ENCODE results near the gene TPBGL.
A peak's percentile ranks its signal among the peaks of the same experiment; 100 is the strongest.
"Not testable (repeated sequence)": the region's sequence is repeated elsewhere in the genome, so short reads cannot be mapped to it uniquely, and the experiment has no call there.

TPBGL gene

GRCh38 chr11:75272821-75273301, 32.3 kb downstream of the TPBGL start:
- peak; percentile 36 for DNase-seq (ENCODE audit: low spot score)

- peak; percentile 29 for DNase-seq (ENCODE audit: low spot score)
These were observed 33.1 kb downstream of the TPBGL start for GRCh38 chr11:75273411-75274391.

- DNase-seq (ENCODE audit: low spot score): not testable (repeated sequence)
These were observed 34.1 kb downstream of the TPBGL start for GRCh38 chr11:75274716-75275115.

- DNase-seq (ENCODE audit: low spot score): peak; percentile 29
These were observed 35.0 kb downstream of the TPBGL start for GRCh38 chr11:75275581-75275980.

- no peak for DNase-seq (ENCODE audit: low spot score)
These were observed 35.6 kb downstream of the TPBGL start for GRCh38 chr11:75276186-75276585.

- DNase-seq (ENCODE audit: low spot score): peak; percentile 31
These were observed 36.1 kb downstream of the TPBGL start for GRCh38 chr11:75276686-75277085.

- peak; percentile 32 for DNase-seq (ENCODE audit: low spot score)
These were observed 36.7 kb downstream of the TPBGL start for GRCh38 chr11:75277211-75277805.

GRCh38 chr11:75277991-75278790, 37.6 kb downstream of the TPBGL start:
- peak; percentile 38 for DNase-seq (ENCODE audit: low spot score)

GRCh38 chr11:75279273-75279672, 38.7 kb downstream of the TPBGL start:
- DNase-seq (ENCODE audit: low spot score): no peak

- DNase-seq (ENCODE audit: low spot score): peak; percentile 87
These were observed 39.7 kb downstream of the TPBGL start for GRCh38 chr11:75280227-75280701.

- DNase-seq (ENCODE audit: low spot score): no peak
These were observed 40.3 kb downstream of the TPBGL start for GRCh38 chr11:75280770-75281468.

- no peak for DNase-seq (ENCODE audit: low spot score)
These were observed 41.0 kb downstream of the TPBGL start for GRCh38 chr11:75281469-75282095.

GRCh38 chr11:75283391-75283931, 42.9 kb downstream of the TPBGL start:
- DNase-seq (ENCODE audit: low spot score): no peak

GRCh38 chr11:75285776-75286360, 45.3 kb downstream of the TPBGL start:
- no peak for DNase-seq (ENCODE audit: low spot score)

- DNase-seq (ENCODE audit: low spot score): no peak
These were observed 46.4 kb downstream of the TPBGL start for GRCh38 chr11:75286826-75287465.

GRCh38 chr11:75287579-75287978, 47.0 kb downstream of the TPBGL start:
- no peak for DNase-seq (ENCODE audit: low spot score)

GRCh38 chr11:75289511-75289760, 48.9 kb downstream of the TPBGL start:
- no peak for DNase-seq (ENCODE audit: low spot score)

GRCh38 chr11:75289919-75290318, 49.3 kb downstream of the TPBGL start:
- DNase-seq (ENCODE audit: low spot score): no peak

- no peak for DNase-seq (ENCODE audit: low spot score)
These were observed 51.2 kb downstream of the TPBGL start for GRCh38 chr11:75291741-75292140.

- DNase-seq (ENCODE audit: low spot score): no peak
These were observed 52.4 kb downstream of the TPBGL start for GRCh38 chr11:75292943-75293342.

Measured in ecto neural progenitor cell (in vitro differentiated cells).